ENCODE results near the gene TIE1.

TIE1 gene

DNA sequence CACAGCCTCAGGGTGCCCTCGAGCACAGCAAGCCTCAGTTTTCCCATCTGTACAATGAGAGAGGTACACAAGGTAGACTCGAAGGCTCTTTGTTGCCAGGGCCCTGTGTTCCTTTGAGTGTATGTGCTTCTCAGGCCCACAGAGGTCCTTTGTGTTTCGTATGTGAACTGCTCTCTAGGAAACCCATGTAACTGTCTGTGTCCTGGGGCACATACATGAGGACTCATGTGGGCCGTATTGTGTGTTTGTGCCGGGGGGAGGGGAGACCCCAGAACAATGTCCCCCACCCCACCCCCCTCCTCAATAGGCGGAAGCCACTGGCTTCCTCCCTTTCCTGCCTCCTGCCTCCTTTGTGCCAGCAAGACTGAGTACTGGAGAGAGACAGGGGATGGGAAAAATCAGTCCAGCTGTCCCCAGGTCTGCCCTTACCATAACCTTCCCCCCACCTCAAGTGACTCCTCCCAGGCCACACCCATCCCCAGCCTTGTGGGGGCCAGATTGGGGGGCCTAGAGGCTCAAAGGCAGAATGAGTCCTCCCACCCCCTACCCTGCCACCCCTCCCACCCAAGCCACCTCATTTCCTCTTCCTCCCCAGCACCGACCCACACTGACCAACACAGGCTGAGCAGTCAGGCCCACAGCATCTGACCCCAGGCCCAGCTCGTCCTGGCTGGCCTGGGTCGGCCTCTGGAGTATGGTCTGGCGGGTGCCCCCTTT, at the start of gene TIE1:
TSS of gene TIE1 (plus strand) at position 605 of the 717 bp plus-strand sequence. CDS start at position 695, 90 bp downstream.
- DNase-seq (ENCODE audit: low read depth), result no peak

DNA sequence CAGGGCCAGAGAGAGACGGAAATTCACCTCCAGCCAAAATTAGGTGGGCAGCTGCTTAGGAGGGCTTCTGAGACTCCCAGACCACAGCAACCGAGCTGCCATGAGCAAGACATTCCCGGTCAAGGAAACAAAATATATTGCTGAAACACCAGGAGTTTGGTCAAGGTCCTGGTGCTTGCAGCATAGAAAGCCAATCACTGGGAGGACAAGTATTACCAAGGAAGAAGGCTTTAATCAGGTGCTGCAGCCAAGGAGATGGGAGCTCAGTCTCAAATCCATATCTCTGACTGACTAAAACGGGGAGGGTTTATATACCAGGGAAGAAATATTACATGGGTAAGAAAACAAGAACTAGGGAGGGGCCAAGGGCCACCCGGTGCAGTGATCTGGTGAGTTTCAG, 49.8 kb upstream of the TIE1 start:
- no peak for DNase-seq (ENCODE audit: low read depth)

DNA sequence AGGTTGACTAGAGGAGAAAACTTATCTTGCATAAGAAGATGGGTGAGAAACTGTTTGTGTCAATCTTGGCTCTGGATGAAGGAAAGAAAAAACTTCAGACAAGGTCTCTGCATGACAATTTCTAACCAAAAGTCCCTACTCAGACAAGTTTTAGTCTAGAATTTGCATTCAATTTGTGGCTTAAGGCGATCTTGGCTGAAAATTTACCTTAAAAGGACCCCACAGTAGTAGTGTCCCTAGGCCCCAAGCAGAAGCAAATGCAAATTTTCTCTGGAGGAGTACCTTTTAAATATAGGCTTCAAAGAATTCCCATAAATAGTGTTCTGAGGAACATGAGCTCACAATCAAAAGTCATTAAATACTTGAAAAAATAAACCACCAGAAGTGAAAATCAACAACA, 48.6 kb upstream of the TIE1 start:
- DNase-seq (ENCODE audit: low read depth), result no peak

DNA sequence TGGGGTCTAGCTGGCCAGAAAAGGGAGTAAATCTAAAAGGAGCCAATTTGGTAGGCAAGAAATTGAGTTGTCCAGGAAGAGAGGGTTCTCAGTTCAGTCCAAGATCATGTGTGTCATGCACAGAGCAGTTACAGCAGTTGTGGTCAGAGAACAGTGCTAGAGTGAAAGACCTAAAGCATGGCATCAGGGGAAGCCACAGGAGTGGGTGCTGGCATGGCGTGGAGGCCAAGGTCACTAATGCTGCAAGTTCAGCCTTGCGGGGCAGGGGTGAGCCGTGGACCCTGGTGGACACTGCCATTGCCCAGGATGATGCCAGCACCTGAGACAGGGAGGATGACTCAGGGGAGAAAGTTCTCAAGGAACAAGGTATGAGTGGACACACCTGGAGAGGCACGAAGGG, 47.6 kb upstream of the TIE1 start:
- DNase-seq (ENCODE audit: low read depth), result no peak

DNA sequence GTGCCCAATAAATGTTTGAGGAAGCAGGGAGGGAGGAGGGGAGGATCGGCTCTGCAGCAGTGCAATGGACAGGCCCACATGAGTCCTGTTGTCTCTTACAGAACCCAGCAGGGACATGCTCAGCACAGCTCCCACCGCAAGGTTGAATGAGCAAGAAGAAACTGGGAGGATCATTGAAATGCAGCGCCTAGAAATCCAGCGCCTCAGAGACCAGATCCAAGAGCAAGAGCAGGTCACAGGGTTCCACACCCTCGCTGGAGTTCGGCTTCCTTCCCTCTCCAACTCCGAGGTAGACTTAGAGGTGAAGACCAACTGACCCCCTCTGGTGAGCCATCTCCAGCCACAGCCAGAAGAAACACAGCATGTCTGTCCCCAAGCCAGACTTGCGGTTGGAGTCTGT, 46.9 kb upstream of the TIE1 start:
- no peak for DNase-seq (ENCODE audit: low read depth)

DNA sequence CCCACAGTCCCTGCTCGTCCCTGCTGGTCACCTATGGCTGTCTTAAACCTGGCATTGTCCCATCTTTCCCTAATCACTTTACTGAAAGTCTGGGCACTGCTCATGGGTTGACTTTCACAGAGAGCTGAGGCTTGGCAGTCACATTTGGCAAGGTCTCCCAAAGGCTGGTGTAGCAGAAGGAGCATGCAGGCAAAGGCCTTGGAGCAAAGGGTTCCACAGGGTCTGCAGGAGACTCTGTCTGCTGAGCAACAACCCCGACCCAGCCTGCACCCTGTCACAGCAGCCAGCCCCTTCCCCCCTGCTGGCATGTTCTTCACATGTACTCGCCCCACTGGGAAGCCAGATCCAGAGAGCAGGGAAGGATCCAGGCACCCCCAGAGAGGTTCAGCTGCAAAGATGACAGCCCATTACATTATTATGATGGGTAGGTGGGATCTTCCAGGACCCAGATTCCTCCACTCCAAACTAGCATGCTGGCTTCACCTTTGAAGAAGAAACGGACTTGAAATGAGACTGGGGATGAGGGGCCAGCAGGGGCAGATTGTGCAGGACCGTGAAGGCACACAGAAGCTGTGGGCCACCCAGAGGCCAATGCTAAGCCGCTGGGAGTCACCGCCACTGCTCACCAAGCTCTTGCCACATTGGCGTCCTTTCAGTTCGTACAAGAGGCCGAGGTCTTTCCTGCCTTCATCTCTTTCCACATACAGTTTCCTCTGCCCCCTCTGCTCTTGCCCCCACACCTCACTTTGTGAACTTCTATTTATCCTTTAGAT, 45.2 kb upstream of the TIE1 start:
- no peak for DNase-seq (ENCODE audit: low read depth)

DNA sequence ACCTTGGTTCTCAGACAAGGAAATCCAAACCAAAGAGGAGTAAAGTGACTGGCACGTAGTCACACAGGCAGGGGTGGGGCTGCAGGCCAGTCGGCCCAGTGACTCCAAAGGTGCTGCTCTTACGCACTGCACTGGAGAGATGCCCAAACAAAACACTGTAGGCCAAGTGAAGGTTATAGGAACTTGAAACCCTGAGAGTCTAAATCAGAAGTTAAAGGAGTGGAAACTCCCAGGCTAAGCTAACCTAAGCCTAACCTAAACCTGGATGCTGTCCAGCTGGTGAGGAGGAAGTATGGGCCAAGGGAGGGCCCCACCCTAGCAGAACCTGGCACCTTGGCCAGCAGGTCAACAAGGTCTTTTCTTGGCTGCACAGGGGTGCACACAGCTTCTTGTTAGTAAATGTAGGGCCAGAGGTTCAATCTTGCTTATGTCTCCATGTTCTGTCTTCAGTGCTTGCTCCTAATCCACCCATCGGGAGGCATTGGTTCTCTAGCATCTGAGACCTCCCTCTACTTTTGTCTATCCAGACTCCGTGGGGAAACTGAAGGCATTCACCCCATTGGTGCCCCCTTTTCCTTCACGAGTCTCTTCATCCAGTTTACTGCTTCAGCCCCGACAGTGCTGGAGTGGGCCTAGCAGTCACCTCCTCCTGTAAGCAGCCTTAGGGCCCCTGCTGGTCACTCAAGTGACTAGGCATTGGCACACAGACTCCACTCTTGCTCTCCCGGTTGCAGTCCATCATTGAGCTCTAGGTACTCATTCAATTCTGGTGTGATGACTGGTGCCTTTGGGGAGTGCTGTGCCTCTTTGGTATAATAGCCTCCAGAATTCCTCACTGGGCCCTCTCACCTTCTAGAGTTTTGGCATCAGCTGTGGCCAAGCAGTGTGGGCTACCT, 43.9 kb upstream of the TIE1 start:
- DNase-seq (ENCODE audit: low read depth), result no peak

DNA sequence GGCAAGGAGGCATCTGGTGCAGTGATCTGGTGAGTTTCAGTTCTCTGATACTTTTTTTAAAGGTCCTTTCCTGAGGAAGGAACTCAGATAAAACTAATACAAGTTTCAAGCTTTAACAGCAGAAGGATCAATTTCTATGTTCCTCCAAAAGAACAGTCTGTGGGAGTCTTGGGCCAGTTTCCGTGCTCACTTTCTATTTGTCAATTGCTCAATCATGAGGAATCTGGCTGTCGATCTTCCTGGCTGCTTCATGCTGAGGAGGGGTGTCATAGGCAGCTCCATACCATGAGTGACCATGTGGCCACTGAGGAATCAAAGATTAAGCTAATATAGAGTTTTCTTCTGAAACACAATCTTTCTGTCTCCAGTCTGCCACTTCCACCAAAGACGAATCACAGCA, 42.4 kb upstream of the TIE1 start:
- DNase-seq (ENCODE audit: low read depth), result no peak

DNA sequence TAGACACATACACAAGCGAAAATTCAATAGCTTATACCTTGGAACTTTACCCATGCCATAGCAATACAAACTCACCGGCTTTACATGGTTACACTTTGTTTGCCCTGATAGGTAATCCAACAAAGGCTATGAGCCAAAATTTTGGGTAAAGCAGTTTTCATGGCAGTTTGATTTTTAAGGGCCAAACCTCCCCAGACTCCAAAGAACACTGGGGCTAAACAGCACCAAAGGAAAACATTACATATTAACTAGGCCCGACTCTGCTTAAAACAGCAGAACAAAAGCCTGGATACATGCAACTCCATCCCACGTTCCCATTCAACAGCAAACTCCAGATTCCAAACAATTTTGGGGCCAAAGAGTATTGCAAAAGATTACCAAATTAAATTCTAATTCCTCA, 35.4 kb upstream of the TIE1 start:
- no peak for DNase-seq (ENCODE audit: low read depth)

DNA sequence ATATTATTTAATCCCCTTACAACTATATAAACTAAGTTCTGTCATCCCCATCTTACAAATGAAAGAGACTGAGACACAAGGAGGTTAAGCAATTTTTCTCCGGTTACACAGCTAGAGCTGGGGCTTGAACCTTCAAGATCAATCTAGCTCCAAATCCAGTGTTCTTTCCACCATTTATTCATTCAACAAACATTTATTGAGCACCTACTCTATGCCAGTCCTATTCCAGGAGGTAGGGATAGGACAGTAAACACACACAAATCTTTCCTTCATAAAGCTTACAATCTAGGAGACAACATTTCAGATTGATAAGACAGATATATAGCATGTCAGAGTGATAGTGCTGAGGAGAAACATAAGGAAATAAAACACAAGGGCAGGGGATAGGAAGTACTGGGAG, 33.9 kb upstream of the TIE1 start:
- no peak for DNase-seq (ENCODE audit: low read depth)

DNA sequence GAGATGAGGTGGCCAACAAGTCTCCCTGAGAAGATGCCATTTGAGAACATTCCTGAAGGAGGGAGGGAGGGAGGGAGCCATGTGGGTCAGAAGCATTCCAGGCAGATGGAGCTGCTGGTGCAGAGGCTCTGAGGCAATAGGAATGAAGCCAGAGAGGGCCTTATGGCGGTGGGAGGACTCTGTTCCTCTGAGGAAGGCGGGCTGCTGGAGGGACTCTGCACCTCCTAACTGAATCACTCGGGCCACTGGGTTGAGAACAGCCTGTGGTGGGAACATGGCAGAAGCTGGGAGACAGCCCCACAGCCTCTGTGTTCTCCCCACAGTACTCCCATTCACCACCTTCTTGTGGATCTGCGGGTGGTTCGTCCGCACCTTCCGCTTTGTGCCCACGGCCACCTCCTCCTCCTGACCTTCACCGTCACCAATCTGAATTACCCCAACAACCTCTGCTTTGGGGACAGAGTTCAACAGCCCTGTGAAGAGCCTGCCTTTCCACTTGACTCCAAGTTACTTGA, 33.4 kb upstream of the TIE1 start:
- DNase-seq (ENCODE audit: low read depth), result no peak

DNA sequence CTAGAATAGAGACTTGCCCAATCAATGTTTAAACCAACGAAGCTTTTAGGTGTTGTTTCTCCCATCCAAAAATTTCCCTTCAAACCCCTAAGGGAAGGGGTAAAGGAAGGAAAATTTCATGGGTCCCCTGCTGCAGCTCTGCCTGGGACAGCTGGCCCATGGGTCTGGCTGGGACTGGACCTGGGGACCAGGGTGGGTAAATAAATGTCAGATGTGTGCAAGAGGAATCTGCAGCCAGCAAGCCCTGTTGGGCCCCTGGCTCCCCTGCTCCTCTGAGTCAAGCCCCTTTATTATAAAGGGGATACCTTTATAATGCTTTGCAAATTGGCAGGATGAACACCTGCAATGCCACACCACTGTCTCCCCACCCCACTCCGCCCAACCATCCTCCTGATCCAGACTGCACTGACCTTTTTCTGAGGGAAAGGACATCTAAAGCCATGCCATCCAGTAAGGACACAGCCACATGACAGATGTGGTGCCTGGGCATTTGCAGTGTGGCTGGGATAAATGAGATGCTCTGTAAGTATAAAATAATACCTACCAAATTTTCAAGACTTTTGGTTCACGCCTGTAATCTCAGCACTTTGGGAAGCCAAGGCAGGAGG, 32.9 kb upstream of the TIE1 start:
- no peak for DNase-seq (ENCODE audit: low read depth)

DNA sequence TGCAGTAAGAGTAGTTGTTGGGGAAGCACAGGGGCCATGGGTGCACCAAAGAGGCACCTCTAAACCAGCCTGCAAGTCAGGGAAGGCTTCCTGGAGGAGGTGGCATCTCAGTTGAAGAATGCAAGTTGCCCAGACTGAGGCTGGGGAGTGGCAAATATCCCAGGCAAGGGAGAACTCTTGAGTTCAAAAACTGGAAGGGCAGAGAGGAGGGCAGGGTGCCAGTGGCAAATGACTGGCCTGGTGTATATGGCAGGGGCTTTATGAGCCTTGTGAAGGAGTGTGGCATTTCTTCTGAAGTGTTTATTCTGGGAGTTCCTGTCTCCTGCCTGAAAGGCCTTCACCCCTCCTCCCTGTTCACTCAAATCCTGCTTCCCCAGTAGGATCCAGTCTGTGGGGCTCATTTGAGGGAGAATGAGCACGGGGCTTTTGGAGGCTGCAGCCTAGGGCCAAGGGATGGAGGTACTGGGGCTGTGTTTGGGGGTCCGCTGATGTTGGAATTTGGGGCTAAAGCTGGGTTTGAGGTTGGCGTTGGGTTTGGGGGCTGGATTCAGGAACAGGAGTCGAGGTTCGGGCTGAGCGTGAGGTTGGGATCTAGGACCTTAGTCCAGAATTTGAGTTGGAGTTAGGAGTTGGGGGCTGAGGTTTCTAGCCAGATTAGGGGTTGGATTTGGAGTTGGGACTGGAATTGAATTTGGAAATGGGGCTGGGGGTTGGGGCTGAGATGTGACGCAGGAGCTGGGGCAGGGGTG, 31.0 kb upstream of the TIE1 start, which contains the start of gene TMEM125:
TSS of gene TMEM125 (plus strand) at position 357 of the 749 bp plus-strand sequence. CDS start 2,740 bp downstream, outside the sequence.
- DNase-seq (ENCODE audit: low read depth), result no peak

DNA sequence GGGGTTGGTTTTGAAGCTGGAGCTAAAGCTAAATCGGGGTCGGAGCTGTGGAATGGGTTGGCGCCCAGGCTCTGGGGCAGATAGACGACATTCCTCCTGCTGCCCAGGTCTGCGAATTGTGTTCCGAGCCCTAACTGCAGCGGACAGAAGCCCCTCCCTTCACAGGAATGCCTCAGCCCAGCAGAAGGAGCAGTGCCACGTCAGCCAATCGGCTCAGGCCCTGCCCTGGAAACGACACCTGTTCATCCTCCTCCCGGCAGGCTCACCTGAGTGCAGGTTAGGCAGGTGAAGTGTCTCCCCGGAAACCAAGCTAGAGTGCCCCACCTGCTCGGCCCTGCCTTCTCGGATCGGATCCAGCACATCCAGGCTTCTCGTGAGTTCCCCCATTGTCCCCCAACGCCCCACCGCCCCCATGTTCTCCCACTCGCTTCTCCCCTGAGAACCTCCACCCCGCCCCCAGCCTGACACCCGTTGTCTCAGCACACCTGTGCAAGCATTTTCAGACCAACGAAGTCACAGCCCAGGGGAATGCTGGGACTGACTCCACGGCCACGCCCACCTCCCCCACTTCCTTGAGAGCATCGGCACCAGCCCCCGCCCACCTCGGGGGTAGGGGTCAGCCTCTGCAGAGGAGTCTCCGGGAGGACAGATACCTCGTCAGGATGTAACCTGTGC, 30.2 kb upstream of the TIE1 start:
- no peak for DNase-seq (ENCODE audit: low read depth)

DNA sequence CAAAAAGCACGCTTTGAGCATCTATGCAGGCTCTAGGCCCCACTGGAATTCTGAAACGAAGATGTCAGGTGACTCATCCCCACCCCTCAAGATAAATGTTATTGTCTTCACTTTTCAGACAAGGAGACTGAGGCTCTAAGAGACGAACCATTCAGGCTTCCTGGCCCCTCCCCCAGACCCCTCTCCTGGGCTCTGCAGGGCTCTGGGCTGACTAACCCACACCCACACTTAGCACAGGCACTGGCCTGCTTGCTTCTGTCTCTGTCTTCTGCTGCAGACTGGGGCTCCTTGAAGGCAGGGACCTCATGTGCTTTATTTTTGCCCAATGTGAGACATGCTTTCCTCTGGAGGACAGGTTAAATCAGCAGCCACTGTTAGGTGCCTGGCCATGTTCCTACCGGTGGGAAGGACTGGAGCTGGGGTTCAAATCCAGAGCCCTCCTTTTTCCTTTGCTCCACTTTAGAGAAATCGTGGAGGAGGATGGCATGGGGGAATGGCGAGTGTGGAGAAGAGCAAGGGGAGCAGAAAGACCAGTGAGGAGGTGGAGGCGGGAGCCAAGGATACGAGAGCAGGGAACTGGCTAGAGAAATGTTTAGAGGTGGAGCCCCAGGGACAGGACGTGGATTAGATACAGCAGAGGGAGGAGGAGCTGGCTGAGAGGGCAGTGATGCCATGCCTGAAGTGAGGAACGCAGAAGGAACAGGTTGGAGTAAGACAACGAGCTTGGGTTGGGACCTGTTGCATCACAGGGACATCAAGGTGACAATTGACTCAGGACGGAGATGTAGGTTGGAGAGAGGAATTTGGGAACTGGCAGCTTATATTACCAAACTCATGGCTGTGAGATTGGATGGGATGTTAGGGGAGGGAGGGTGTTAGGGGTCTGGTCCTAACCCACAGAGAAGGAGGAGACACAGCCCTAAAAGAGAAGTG, 29.3 kb upstream of the TIE1 start:
- no peak for DNase-seq (ENCODE audit: low read depth)

DNA sequence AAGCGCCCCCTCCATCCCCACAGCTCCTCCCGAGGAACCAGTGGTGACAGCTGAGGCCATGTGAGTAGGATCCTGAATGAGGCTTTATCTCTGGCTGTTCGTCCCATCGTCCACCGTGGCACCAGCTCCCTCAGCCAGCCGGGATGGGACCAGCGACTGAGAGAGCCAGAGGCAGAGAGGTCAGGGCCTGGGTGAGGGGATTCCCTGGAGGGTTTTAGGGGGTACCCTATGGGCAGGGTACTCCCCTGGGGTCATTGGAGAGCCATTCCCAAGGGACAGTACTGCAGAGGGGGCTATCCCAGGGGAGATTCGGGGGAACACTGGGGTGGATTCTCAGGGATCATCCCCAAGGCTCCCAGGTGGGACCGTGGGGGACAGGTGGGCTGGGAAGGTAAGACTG, 28.6 kb upstream of the TIE1 start:
- DNase-seq (ENCODE audit: low read depth), result no peak

DNA sequence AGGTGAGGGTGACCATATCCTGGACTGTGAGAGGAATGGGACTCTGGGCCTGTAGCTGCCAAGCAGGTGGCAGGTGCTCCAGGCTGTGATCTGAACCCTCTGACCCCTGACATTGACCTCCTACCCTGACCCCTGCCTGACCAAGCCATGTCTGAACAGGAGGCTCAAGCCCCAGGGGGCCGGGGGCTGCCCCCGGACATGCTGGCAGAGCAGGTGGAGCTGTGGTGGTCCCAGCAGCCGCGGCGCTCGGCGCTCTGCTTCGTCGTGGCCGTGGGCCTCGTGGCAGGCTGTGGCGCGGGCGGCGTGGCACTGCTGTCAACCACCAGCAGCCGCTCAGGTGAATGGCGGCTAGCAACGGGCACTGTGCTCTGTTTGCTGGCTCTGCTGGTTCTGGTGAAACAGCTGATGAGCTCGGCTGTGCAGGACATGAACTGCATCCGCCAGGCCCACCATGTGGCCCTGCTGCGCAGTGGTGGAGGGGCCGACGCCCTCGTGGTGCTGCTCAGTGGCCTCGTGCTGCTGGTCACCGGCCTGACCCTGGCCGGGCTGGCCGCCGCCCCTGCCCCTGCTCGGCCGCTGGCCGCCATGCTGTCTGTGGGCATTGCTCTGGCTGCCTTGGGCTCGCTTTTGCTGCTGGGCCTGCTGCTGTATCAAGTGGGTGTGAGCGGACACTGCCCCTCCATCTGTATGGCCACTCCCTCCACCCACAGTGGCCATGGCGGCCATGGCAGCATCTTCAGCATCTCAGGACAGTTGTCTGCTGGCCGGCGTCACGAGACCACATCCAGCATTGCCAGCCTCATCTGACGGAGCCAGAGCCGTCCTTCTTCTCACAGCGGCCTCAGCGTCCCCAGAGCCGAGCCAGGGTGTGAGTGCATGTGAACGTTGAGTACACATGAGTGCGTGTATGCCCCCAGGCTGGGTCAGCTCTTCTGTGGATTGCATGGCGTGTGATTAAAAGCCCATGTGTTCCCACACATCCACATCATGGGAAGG, 27.9 kb upstream of the TIE1 start:
- no peak for DNase-seq (ENCODE audit: low read depth)

DNA sequence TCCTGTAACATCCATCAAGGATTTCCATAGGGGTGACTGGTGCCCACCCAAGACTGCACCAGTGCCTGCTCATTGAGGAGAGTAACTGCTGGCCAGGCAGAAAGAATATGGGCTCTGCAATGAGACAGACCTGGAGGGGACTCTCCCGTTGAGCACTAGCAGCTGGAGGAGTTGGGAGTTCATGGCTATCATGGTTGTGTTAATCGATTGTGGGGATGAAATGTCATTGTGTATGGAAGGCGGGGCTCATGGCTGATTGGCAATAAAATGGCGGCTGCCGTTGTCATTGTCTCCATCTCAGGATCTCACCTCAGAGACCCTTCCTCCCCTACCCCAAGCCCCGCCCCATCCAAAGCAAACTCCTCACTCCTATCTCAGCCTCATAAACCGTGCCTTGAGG, 27.1 kb upstream of the TIE1 start:
- no peak for DNase-seq (ENCODE audit: low read depth)

All from stimulated activated CD4-positive, alpha-beta T cell treated with anti-CD3 and anti-CD28 coated beads, Interleukin-2, amount 100 ng/mL, for 4 hours (primary cell).